ENCODE data around the gene PXDN. TPM values are rescaled to one million over a fixed set of nuclear protein-coding genes. Genes with fewer than 3 reads are reported as not detected.
A peak's percentile ranks its signal among the peaks of the same experiment; 100 is the strongest.

The PXDN gene
- total and polyA plus RNA-seq, 2 experiments from 2014 or later = 85.7 to 129 TPM

GRCh38 chr2:1648241-1649102, 95.8 kb downstream of the PXDN start:
- H3K27ac ChIP-seq = no peak overlapping the region
- H3K4me3 ChIP-seq = no peak overlapping the region
- H3K4me1 ChIP-seq (ENCODE audit: low read depth) = no peaks in the 10 kb centered on the region
- DNase-seq (ENCODE audit: low read depth in 1 of 2, low spot score in 1 of 2) = no peak
- no peak for TF ChIP-seq CTCF (IDR thresholded peaks at IDR 0.05; ENCODE audit: low read depth, low read length)
- H3K9me3 ChIP-seq (ENCODE audit: low read depth) = no peaks in the 10 kb centered on the region
- H3K36me3 ChIP-seq = peaks cover 7% of the 10 kb centered on the region
- H3K27me3 ChIP-seq = no peaks in the 10 kb centered on the region

- Histone ChIP-seq H3K9me3 (ENCODE audit: low read depth) (no peaks in the 10 kb centered on the region), H3K4me3 (no peak overlapping the region), H3K27ac (no peak overlapping the region), H3K36me3 (peaks cover 7% of the 10 kb centered on the region), H3K27me3 (no peaks in the 10 kb centered on the region), H3K4me1 (ENCODE audit: low read depth) (no peaks in the 10 kb centered on the region)
- TF ChIP-seq CTCF (IDR thresholded peaks at IDR 0.05; ENCODE audit: low read depth, low read length) = no peak
- no peak for DNase-seq (ENCODE audit: low read depth in 1 of 2, low spot score in 1 of 2)
Measured at GRCh38 chr2:1647417-1648240, 96.7 kb downstream of the PXDN start.

- DNase-seq (ENCODE audit: low read depth in 1 of 2, low spot score in 1 of 2) = no peak
- Histone ChIP-seq H3K9me3 (ENCODE audit: low read depth) (no peaks in the 10 kb centered on the region), H3K4me1 (ENCODE audit: low read depth) (peaks cover 14% of the 10 kb centered on the region), H3K4me3 (no peak overlapping the region), H3K27ac (no peak overlapping the region), H3K36me3 (peaks cover 7% of the 10 kb centered on the region), H3K27me3 (no peaks in the 10 kb centered on the region)
- no peak for TF ChIP-seq CTCF (IDR thresholded peaks at IDR 0.05; ENCODE audit: low read depth, low read length)
Measured at GRCh38 chr2:1645761-1646476, 98.4 kb downstream of the PXDN start.

- no peak for DNase-seq (ENCODE audit: low read depth in 1 of 2, low spot score in 1 of 2)
- Histone ChIP-seq H3K36me3 (peaks cover 4% of the 10 kb centered on the region), H3K27ac (no peak overlapping the region), H3K4me1 (ENCODE audit: low read depth) (peaks cover 21% of the 10 kb centered on the region), H3K4me3 (no peak overlapping the region), H3K9me3 (ENCODE audit: low read depth) (no peaks in the 10 kb centered on the region), H3K27me3 (no peaks in the 10 kb centered on the region)
- TF ChIP-seq CTCF (IDR thresholded peaks at IDR 0.05; ENCODE audit: low read depth, low read length) = no peak
Measured at GRCh38 chr2:1644427-1644826, 99.9 kb downstream of the PXDN start.

GRCh38 chr2:1642993-1643619, 101.2 kb downstream of the PXDN start:
- Histone ChIP-seq H3K9me3 (ENCODE audit: low read depth) (no peaks in the 10 kb centered on the region), H3K27me3 (no peaks in the 10 kb centered on the region), H3K27ac (peak overlapping the region; percentile 79), H3K4me3 (no peak overlapping the region), H3K36me3 (no peaks in the 10 kb centered on the region), H3K4me1 (ENCODE audit: low read depth) (peaks cover 21% of the 10 kb centered on the region)
- no peak for TF ChIP-seq CTCF (IDR thresholded peaks at IDR 0.05; ENCODE audit: low read depth, low read length)
- no peak for DNase-seq (ENCODE audit: low read depth in 1 of 2, low spot score in 1 of 2)
